ENCODE data around the gene RXFP3.

Gene RXFP3

DNA sequence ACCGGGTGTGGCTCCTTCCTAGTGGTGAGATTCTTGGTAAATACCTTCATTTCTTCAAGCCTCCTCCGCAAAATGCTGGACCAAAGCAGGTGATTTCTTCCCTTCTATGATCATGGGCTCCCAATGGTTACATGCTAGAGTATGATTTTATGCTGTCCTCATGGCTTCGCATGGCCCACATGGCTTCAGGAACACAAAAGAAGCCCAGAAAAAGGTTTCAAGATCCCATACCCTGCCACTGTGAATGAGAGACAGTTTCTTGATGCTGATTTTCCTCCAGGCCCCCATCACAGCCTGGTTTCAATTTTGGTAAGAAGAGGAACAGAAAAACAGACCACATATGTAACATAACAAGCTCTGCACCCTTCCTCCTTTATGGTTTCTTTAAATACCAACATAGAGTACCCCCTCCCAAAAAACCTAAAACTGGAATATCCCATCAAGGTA is 2.4 kb upstream of the RXFP3 start:
- peaks cover 5% of the 10 kb centered on the region for H3K27me3 ChIP-seq (replicated peaks; ENCODE audit: control insufficient read depth, insufficient read depth, low read length, poor library complexity, severe bottlenecking)
- H3K36me3 ChIP-seq (ENCODE audit: control insufficient read depth, insufficient read depth, low read length) = no peaks in the 10 kb centered on the region
- no peak overlapping the region for H3K4me3 ChIP-seq (ENCODE audit: insufficient read depth, low read depth, low read length, poor library complexity, severe bottlenecking)
- H3K4me1 ChIP-seq (ENCODE audit: control insufficient read depth, insufficient read depth, low read length, poor library complexity, severe bottlenecking) = no peaks in the 10 kb centered on the region
- H3K9me3 ChIP-seq (ENCODE audit: control insufficient read depth, low read length) = no peaks in the 10 kb centered on the region
- DNase-seq = no peak
- no peak overlapping the region for H3K27ac ChIP-seq (ENCODE audit: insufficient read depth, low read length, poor library complexity, severe bottlenecking)

DNA sequence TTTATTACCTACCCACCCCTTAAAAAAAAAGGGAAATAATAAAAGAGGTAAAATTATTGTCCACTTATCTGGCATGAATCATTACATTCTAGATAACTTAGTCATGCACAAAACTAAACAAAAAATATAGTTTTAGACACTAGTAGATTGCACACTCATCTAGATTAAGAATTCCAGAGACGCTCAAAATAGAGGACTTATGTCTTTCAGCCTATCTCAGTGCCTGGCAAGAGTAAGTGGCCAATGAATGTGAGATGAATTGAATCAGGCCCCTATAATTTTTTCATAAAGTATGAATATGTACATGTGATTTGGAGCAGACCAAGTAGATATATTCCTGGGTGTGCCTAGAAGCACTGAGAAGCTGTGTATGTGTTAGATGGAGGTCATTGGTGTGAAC is 2.0 kb upstream of the RXFP3 start:
- no peaks in the 10 kb centered on the region for H3K9me3 ChIP-seq (ENCODE audit: control insufficient read depth, low read length)
- H3K4me1 ChIP-seq (ENCODE audit: control insufficient read depth, insufficient read depth, low read length, poor library complexity, severe bottlenecking) = no peaks in the 10 kb centered on the region
- peaks cover 9% of the 10 kb centered on the region for H3K27me3 ChIP-seq (replicated peaks; ENCODE audit: control insufficient read depth, insufficient read depth, low read length, poor library complexity, severe bottlenecking)
- no peak overlapping the region for H3K4me3 ChIP-seq (ENCODE audit: insufficient read depth, low read depth, low read length, poor library complexity, severe bottlenecking)
- no peak overlapping the region for H3K27ac ChIP-seq (ENCODE audit: insufficient read depth, low read length, poor library complexity, severe bottlenecking)
- no peaks in the 10 kb centered on the region for H3K36me3 ChIP-seq (ENCODE audit: control insufficient read depth, insufficient read depth, low read length)
- DNase-seq = no peak

DNA sequence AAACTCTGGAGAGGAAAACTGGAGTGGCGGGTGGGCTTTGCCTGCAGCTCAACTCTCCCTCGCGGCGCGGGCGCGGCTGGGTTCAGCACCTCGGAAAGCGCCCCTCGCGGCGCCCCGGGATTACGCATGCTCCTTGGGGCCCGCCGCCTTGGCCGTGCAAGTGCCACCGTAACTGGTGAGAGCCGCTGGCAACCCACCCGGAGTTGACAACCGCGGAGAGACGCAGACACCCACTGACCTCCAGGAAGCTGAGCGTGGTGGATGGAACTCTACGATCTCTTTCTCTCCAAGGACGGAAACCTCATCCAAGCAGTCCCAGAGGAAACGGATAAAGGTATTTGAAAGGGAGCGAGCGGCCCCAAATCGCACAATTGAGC is 194 bp upstream of the RXFP3 start:
- Histone ChIP-seq H3K27me3 (replicated peaks; ENCODE audit: control insufficient read depth, insufficient read depth, low read length, poor library complexity, severe bottlenecking) (peaks cover 15% of the 10 kb centered on the region), H3K4me3 (ENCODE audit: insufficient read depth, low read depth, low read length, poor library complexity, severe bottlenecking) (no peak overlapping the region)
- DNase-seq = no peak

DNA sequence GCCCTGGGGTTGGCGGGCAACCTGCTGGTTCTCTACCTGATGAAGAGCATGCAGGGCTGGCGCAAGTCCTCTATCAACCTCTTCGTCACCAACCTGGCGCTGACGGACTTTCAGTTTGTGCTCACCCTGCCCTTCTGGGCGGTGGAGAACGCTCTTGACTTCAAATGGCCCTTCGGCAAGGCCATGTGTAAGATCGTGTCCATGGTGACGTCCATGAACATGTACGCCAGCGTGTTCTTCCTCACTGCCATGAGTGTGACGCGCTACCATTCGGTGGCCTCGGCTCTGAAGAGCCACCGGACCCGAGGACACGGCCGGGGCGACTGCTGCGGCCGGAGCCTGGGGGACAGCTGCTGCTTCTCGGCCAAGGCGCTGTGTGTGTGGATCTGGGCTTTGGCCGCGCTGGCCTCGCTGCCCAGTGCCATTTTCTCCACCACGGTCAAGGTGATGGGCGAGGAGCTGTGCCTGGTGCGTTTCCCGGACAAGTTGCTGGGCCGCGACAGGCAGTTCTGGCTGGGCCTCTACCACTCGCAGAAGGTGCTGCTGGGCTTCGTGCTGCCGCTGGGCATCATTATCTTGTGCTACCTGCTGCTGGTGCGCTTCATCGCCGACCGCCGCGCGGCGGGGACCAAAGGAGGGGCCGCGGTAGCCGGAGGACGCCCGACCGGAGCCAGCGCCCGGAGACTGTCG is 976 bp downstream of the RXFP3 start:
- Histone ChIP-seq H3K9me3 (ENCODE audit: control insufficient read depth, low read length) (no peaks in the 10 kb centered on the region), H3K27me3 (replicated peaks; ENCODE audit: control insufficient read depth, insufficient read depth, low read length, poor library complexity, severe bottlenecking) (peaks cover 15% of the 10 kb centered on the region), H3K4me3 (ENCODE audit: insufficient read depth, low read depth, low read length, poor library complexity, severe bottlenecking) (no peak overlapping the region), H3K36me3 (ENCODE audit: control insufficient read depth, insufficient read depth, low read length) (no peaks in the 10 kb centered on the region), H3K27ac (ENCODE audit: insufficient read depth, low read length, poor library complexity, severe bottlenecking) (no peak overlapping the region), H3K4me1 (ENCODE audit: control insufficient read depth, insufficient read depth, low read length, poor library complexity, severe bottlenecking) (no peaks in the 10 kb centered on the region)
- no peak for DNase-seq

More for the DNA sequence above, 194 bp upstream of the RXFP3 start:
- no peaks in the 10 kb centered on the region for H3K4me1 ChIP-seq (ENCODE audit: control insufficient read depth, insufficient read depth, low read length, poor library complexity, severe bottlenecking)
- no peak overlapping the region for H3K27ac ChIP-seq (ENCODE audit: insufficient read depth, low read length, poor library complexity, severe bottlenecking)
- H3K36me3 ChIP-seq (ENCODE audit: control insufficient read depth, insufficient read depth, low read length) = no peaks in the 10 kb centered on the region
- H3K9me3 ChIP-seq (ENCODE audit: control insufficient read depth, low read length) = no peaks in the 10 kb centered on the region

DNA sequence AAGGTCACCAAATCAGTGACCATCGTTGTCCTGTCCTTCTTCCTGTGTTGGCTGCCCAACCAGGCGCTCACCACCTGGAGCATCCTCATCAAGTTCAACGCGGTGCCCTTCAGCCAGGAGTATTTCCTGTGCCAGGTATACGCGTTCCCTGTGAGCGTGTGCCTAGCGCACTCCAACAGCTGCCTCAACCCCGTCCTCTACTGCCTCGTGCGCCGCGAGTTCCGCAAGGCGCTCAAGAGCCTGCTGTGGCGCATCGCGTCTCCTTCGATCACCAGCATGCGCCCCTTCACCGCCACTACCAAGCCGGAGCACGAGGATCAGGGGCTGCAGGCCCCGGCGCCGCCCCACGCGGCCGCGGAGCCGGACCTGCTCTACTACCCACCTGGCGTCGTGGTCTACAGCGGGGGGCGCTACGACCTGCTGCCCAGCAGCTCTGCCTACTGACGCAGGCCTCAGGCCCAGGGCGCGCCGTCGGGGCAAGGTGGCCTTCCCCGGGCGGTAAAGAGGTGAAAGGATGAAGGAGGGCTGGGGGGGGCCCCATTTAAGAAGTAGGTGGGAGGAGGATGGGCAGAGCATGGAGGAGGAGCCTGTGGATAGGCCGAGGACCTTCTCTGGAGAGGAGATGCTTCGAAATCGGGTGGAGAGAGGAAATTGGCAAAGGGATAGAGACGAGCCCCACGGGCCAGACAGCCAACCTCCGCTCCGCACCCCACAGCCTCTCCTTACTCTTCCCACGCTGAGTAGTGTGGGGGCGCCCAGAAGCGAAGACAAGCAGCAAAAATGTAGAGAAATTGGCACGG is 1.7 kb downstream of the RXFP3 start:
- Histone ChIP-seq H3K27me3 (replicated peaks; ENCODE audit: control insufficient read depth, insufficient read depth, low read length, poor library complexity, severe bottlenecking) (peaks cover 15% of the 10 kb centered on the region), H3K4me3 (ENCODE audit: insufficient read depth, low read depth, low read length, poor library complexity, severe bottlenecking) (no peak overlapping the region), H3K36me3 (ENCODE audit: control insufficient read depth, insufficient read depth, low read length) (no peaks in the 10 kb centered on the region), H3K9me3 (ENCODE audit: control insufficient read depth, low read length) (no peaks in the 10 kb centered on the region), H3K4me1 (ENCODE audit: control insufficient read depth, insufficient read depth, low read length, poor library complexity, severe bottlenecking) (no peaks in the 10 kb centered on the region), H3K27ac (ENCODE audit: insufficient read depth, low read length, poor library complexity, severe bottlenecking) (no peak overlapping the region)
- no peak for DNase-seq

DNA sequence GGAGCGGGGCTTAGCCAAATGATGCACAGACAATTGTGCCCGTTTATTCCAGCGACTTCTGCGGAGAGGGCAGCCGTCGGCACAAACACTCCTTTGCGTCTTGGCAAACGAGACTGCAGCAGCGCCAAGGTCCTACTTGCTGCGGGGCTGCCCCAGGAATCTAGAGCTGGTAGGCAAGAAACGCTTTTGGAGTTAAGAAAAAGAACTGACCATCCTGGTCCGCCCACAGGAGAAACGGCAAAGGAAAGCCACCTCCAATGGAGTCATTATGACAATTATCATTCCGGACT is 2.3 kb downstream of the RXFP3 start:
- DNase-seq = no peak
- Histone ChIP-seq H3K4me1 (ENCODE audit: control insufficient read depth, insufficient read depth, low read length, poor library complexity, severe bottlenecking) (no peaks in the 10 kb centered on the region), H3K36me3 (ENCODE audit: control insufficient read depth, insufficient read depth, low read length) (no peaks in the 10 kb centered on the region), H3K4me3 (ENCODE audit: insufficient read depth, low read depth, low read length, poor library complexity, severe bottlenecking) (no peak overlapping the region), H3K9me3 (ENCODE audit: control insufficient read depth, low read length) (no peaks in the 10 kb centered on the region), H3K27ac (ENCODE audit: insufficient read depth, low read length, poor library complexity, severe bottlenecking) (no peak overlapping the region), H3K27me3 (replicated peaks; ENCODE audit: control insufficient read depth, insufficient read depth, low read length, poor library complexity, severe bottlenecking) (peaks cover 15% of the 10 kb centered on the region)

DNA sequence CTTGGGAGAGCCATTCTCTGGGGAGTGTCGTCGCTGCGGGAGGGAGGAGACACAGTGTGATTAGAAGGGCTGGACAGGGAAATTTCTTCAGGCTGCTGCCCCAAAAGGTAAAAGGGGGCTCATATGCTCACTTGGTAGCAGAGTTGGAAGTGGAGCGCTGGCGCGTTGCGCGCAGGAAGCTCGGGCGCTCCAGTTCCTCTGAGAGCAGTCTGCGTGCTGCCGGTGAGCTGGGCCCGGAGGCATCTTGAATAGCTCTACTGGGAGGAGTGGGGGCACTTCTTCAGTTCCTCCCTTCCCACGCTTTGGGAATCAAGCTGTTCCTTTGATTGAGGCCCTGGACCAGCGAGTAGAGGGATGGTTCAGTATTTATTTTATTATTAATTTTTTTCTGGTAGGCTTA is 2.7 kb downstream of the RXFP3 start:
- DNase-seq = no peak
- Histone ChIP-seq H3K27ac (ENCODE audit: insufficient read depth, low read length, poor library complexity, severe bottlenecking) (no peak overlapping the region), H3K9me3 (ENCODE audit: control insufficient read depth, low read length) (no peaks in the 10 kb centered on the region), H3K4me1 (ENCODE audit: control insufficient read depth, insufficient read depth, low read length, poor library complexity, severe bottlenecking) (no peaks in the 10 kb centered on the region), H3K4me3 (ENCODE audit: insufficient read depth, low read depth, low read length, poor library complexity, severe bottlenecking) (no peak overlapping the region), H3K27me3 (replicated peaks; ENCODE audit: control insufficient read depth, insufficient read depth, low read length, poor library complexity, severe bottlenecking) (peaks cover 15% of the 10 kb centered on the region), H3K36me3 (ENCODE audit: control insufficient read depth, insufficient read depth, low read length) (no peaks in the 10 kb centered on the region)

DNA sequence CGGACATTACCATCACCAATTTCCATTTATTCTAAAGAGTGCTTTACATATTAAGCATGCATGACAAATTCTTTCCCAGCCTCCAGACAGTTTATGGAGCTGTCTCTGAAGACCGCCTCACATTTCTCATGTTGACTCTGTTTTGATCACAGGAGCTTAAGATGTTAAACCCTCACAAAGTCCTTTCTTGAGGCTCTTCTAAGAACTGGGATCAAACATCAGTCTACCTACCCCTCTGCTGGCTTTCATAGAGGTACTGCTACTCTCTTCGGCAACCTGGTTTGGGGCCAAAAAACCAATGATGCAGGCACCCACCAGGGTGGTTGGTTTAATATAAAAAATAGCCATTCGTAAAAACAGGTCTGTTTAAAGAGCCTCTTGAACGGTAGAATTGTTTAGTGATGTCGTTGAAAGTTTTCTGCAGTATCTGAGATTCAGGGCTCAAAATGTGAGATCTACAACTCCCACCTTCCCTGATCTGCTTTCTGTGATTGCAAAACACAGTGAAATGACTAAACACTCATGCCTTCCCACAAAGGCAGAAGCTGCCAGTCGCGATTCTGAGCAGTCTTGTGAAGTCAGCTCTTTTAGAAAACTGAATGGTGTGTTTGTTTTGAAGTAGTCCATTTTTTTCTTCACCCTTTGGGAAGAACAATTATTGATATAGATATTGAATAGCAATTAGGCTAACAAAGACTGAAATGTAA is 3.5 kb downstream of the RXFP3 start:
- no peak overlapping the region for H3K27ac ChIP-seq (ENCODE audit: insufficient read depth, low read length, poor library complexity, severe bottlenecking)
- peaks cover 15% of the 10 kb centered on the region for H3K27me3 ChIP-seq (replicated peaks; ENCODE audit: control insufficient read depth, insufficient read depth, low read length, poor library complexity, severe bottlenecking)
- no peaks in the 10 kb centered on the region for H3K9me3 ChIP-seq (ENCODE audit: control insufficient read depth, low read length)
- DNase-seq = no peak
- H3K36me3 ChIP-seq (ENCODE audit: control insufficient read depth, insufficient read depth, low read length) = no peaks in the 10 kb centered on the region
- no peaks in the 10 kb centered on the region for H3K4me1 ChIP-seq (ENCODE audit: control insufficient read depth, insufficient read depth, low read length, poor library complexity, severe bottlenecking)
- no peak overlapping the region for H3K4me3 ChIP-seq (ENCODE audit: insufficient read depth, low read depth, low read length, poor library complexity, severe bottlenecking)

DNA sequence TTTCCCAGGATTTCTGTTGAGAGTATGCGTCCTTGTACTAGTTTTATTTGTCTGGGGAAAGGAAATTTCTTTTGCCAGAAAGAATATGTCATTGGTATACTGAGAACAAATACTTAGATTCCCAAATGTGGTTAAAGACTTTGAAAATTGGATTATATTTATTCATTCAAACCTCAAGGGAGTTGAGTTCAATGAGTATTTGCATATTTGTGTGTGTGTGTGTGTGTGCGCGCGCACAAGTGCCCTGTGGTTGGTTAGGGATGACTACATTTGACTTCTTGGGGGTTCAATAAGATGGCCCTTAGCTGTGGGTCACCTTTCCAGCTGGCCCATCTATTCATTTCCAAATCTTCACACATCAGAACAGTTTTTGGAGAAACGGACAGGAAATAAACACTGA is 4.9 kb downstream of the RXFP3 start:
- Histone ChIP-seq H3K36me3 (ENCODE audit: control insufficient read depth, insufficient read depth, low read length) (no peaks in the 10 kb centered on the region), H3K4me1 (ENCODE audit: control insufficient read depth, insufficient read depth, low read length, poor library complexity, severe bottlenecking) (no peaks in the 10 kb centered on the region), H3K9me3 (ENCODE audit: control insufficient read depth, low read length) (no peaks in the 10 kb centered on the region), H3K27me3 (replicated peaks; ENCODE audit: control insufficient read depth, insufficient read depth, low read length, poor library complexity, severe bottlenecking) (peaks cover 15% of the 10 kb centered on the region), H3K27ac (ENCODE audit: insufficient read depth, low read length, poor library complexity, severe bottlenecking) (no peak overlapping the region), H3K4me3 (ENCODE audit: insufficient read depth, low read depth, low read length, poor library complexity, severe bottlenecking) (no peak overlapping the region)
- no peak for DNase-seq

DNA sequence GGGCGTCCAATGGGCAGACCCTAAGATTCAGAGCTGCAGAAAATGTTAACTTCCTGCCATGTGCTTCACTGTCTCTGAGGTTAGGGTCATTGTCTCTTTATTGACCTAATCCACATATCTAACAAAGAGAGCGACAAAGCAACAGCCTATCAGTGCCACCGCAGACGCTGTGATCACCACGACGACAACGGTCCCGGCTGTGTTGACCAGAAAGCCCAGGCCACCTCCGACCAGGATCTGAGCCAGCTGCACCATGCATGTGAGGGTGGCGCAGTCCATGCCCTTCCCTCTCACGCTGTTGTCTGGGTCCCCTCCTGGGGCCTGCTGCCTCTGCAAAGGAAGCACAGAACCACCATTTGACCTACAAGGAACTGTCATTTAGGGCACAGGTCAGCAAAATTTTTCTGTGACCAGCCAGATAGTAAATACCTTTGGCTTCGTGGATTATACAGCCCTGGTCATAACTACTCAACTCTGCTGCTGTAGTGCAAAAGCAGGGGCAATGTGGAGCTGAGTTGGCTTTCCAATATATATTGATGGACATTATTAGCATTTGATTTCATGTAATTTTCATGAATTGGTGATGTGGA is 8.5 kb downstream of the RXFP3 start:
- Histone ChIP-seq H3K9me3 (ENCODE audit: control insufficient read depth, low read length) (no peaks in the 10 kb centered on the region), H3K4me1 (ENCODE audit: control insufficient read depth, insufficient read depth, low read length, poor library complexity, severe bottlenecking) (no peaks in the 10 kb centered on the region), H3K27ac (ENCODE audit: insufficient read depth, low read length, poor library complexity, severe bottlenecking) (no peak overlapping the region), H3K4me3 (ENCODE audit: insufficient read depth, low read depth, low read length, poor library complexity, severe bottlenecking) (no peak overlapping the region), H3K27me3 (replicated peaks; ENCODE audit: control insufficient read depth, insufficient read depth, low read length, poor library complexity, severe bottlenecking) (peaks cover under 1% of the 10 kb centered on the region), H3K36me3 (ENCODE audit: control insufficient read depth, insufficient read depth, low read length) (no peaks in the 10 kb centered on the region)
- DNase-seq = no peak
